Activated CD8-positive, alpha-beta memory T cell treated with anti-CD3 and anti-CD28 coated beads, Interleukin-2, amount 50 U/mL, for 4 hours (primary cell): ENCODE data around the gene ZNF354B.

Experiments used
- DNase-seq: peaks from one replicate; pipeline ENCODE4 v3.0.0-alpha.2; 2020

Gene ZNF354B

GRCh38 chr5:178883815-178884430, 24.2 kb downstream of the ZNF354B start:
- DNase-seq: no peak

GRCh38 chr5:178895615-178896571, 36.1 kb downstream of the ZNF354B start, which contains the start of gene ZFP2:
TSS of gene ZFP2 (plus strand) at chr5:178895913. CDS start at chr5:178931314, 35,401 bp downstream.
- DNase-seq: peak; percentile 27

DNA sequence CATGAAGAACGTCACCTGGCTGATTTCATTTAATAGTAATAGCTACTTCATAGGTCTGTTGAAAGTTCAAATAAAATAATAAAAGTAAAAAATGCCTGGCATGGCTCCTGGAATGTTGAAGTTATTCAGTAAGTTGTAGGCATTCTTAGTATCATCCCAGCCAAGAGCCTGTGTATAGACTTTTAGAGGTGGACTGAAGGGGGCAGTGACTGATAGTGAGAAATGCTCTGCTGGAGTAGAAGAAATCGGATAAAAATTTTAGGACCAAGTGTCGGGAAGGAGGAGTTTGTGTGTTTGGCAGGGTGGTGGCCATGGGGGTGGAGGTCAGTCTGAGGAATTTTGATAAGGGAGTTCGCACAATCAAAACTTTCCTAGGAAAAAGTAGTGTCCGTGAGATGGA, 39.5 kb downstream of the ZNF354B start:
- no peak for DNase-seq

GRCh38 chr5:178902849-178903248, 43.1 kb downstream of the ZNF354B start:
- no peak for DNase-seq

GRCh38 chr5:178931846-178932760, 72.3 kb downstream of the ZNF354B start:
- no peak for DNase-seq
